PC-9 (cell line): Measurements from ENCODE around the gene TLCD3B. TPM values are rescaled to one million over a fixed set of nuclear protein-coding genes. Genes with fewer than 3 reads are reported as not detected.
A peak's percentile ranks its signal among the peaks of the same experiment; 100 is the strongest.

Experiments used
- BruUV-seq: library from RNA; stranded (reverse); fragments of 400-500 nt; replicated peaks from 2 replicates; lab custom pipeline; 2021; lab: Mats Ljungman, UMichigan
- CTCF ChIA-PET: fragments of 300-600 bp; sonication (Branson Sonifier 250); formaldehyde crosslinking; loops from one replicate; lab custom pipeline; 2022; ENCODE audit warnings: antibody characterized with exemption; lab: Charles Lee
- POLR2A ChIA-PET: fragments of 300-600 bp; sonication (Branson Sonifier 250); formaldehyde crosslinking; loops from one replicate; lab custom pipeline; 2022; ENCODE audit warnings: antibody characterized with exemption; ENCODE audit not compliant: unreplicated experiment; lab: Charles Lee
- DNase-seq, 2 experiments: peaks; one replicate each; pipeline versions ENCODE4 v3.0.0 to v3.0.0-alpha.2; 2015 to 2022; ENCODE audit warnings: mixed read lengths in 1 of 2
- H2AFZ ChIP-seq: fragments of 200-600 bp; sonication (generic); 2 replicates; pipeline ENCODE4 v1.8.1; 2017; ENCODE audit warnings: antibody characterized with exemption
- H3F3A ChIP-seq: fragments of 200-600 bp; sonication (generic); 2 replicates; pipeline ENCODE4 v1.8.1; 2017; ENCODE audit warnings: antibody characterized with exemption, mild to moderate bottlenecking, low read depth; ENCODE audit not compliant: insufficient read depth
- H3K27ac ChIP-seq: fragments of 200-600 bp; sonication (generic); 2 replicates; pipeline ENCODE4 v1.6.1; 2016; ENCODE audit warnings: mixed run types
- H3K27me3 ChIP-seq: fragments of 200-600 bp; sonication (generic); 2 replicates; pipeline ENCODE4 v1.6.1; 2016; ENCODE audit warnings: low read depth, mixed run types; ENCODE audit not compliant: insufficient read depth
- H3K36me3 ChIP-seq: fragments of 200-600 bp; sonication (generic); 2 replicates; pipeline ENCODE4 v1.6.1; 2016; ENCODE audit warnings: low read depth, mixed run types
- H3K4me1 ChIP-seq: fragments of 200-600 bp; sonication (generic); replicated peaks from 2 replicates; pipeline ENCODE4 v1.6.1; 2016; ENCODE audit warnings: mixed run types; ENCODE audit not compliant: insufficient read depth
- H3K4me2 ChIP-seq: fragments of 200-600 bp; sonication (generic); 2 replicates; pipeline ENCODE4 v1.6.1; 2017; ENCODE audit warnings: mixed run types
- H3K4me3 ChIP-seq: fragments of 200-600 bp; sonication (generic); 2 replicates; pipeline ENCODE4 v1.6.1; 2016; ENCODE audit warnings: mixed run types
- H3K79me2 ChIP-seq: fragments of 200-600 bp; sonication (generic); 2 replicates; pipeline ENCODE4 v1.6.1; 2017; ENCODE audit warnings: low read depth, mixed run types
- H3K9me2 ChIP-seq: fragments of 200-600 bp; sonication (generic); 2 replicates; pipeline ENCODE4 v1.8.1; 2017; ENCODE audit warnings: mild to moderate bottlenecking; ENCODE audit not compliant: insufficient read depth
- H3K9me3 ChIP-seq: fragments of 200-600 bp; sonication (generic); 2 replicates; pipeline ENCODE4 v1.8.1; 2016; ENCODE audit warnings: low read depth; ENCODE audit not compliant: insufficient read depth
- H4K20me1 ChIP-seq: fragments of 200-600 bp; sonication (generic); 2 replicates; pipeline ENCODE4 v1.8.1; 2017; ENCODE audit not compliant: insufficient read depth
- EZH2 ChIP-seq: fragments of 200-600 bp; sonication (generic); IDR thresholded peaks from 2 replicates; pipeline ENCODE4 v1.8.0; 2017; ENCODE audit warnings: antibody characterized with exemption, low read depth
- intact Hi-C: fragments of 100-400 bp; cut with micrococcal nuclease; formaldehyde crosslinking; loops from one replicate; pipeline ENCODE4 v1.10.0; 2022; ENCODE audit not compliant: unreplicated experiment
- total RNA-seq: library from RNA; stranded (reverse); gene quantifications from 2 replicates; pipeline ENCODE4 v1.2.3, GENCODE V29; 2021
- TF ChIP-seq, protein P1 (sequence below): fragments of 200-600 bp; sonication (generic); conservative IDR thresholded peaks from 2 replicates; pipeline ENCODE4 v1.6.1; 2017; ENCODE audit warnings: mixed run types, antibody characterized with exemption, mild to moderate bottlenecking, moderate library complexity

Gene TLCD3B
- total RNA-seq, 1 experiment from 2014 or later: 5.8 TPM

DNA sequence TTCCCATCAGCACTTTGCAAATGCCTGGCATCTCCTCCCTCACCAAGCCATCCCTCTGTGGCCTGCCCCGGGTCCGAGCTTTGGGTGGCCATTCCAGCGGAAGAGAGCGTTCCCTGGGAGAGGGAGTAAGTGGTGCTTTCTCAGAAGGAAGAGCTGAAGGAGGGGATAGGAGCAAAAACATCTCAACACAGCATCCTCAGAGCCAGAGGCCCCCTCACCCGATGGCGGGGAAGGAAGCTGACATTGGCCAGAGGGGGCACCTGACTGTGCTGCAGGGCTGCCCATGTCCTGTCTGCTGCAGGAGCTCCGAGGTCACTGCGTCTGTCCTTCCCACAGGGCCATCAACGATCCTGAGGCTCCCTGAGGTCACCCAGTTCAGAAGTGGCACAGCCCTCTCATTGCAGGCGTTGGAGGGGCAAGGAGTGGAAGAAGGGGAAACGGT lies 427 bp upstream of the TLCD3B start:
- no peak overlapping the region for H3K27ac ChIP-seq
- H3K4me1 ChIP-seq: no peaks in the 10 kb centered on the region
- H3K4me2 ChIP-seq: peak overlapping the region; percentile 60
- POLR2A ChIA-PET: no interaction called here
- H4K20me1 ChIP-seq: no peaks in the 10 kb centered on the region
- TF ChIP-seq EZH2: no peak
- TF ChIP-seq, protein P1, sequence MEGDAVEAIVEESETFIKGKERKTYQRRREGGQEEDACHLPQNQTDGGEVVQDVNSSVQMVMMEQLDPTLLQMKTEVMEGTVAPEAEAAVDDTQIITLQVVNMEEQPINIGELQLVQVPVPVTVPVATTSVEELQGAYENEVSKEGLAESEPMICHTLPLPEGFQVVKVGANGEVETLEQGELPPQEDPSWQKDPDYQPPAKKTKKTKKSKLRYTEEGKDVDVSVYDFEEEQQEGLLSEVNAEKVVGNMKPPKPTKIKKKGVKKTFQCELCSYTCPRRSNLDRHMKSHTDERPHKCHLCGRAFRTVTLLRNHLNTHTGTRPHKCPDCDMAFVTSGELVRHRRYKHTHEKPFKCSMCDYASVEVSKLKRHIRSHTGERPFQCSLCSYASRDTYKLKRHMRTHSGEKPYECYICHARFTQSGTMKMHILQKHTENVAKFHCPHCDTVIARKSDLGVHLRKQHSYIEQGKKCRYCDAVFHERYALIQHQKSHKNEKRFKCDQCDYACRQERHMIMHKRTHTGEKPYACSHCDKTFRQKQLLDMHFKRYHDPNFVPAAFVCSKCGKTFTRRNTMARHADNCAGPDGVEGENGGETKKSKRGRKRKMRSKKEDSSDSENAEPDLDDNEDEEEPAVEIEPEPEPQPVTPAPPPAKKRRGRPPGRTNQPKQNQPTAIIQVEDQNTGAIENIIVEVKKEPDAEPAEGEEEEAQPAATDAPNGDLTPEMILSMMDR: no peak
- no peak overlapping the region for H2AFZ ChIP-seq
- H3K79me2 ChIP-seq: no peaks in the 10 kb centered on the region
- no TSS peak for BruUV-seq
- CTCF ChIA-PET: interaction anchor here (1.1 to 1.5 kb wide), 5 partner anchors 8 to 212 kb away, joined by 3 to 10 read pairs (median 4); partner anchors contain the start of gene C16orf92
- H3K4me3 ChIP-seq: no peak overlapping the region
- no peaks in the 10 kb centered on the region for H3K9me2 ChIP-seq
- 0 out of 2 replicates have a peak, but pooled peaks cover 5% of the 10 kb centered on the region for H3F3A ChIP-seq
- intact Hi-C loops: no loop called here
- H3K36me3 ChIP-seq: no peaks in the 10 kb centered on the region
- peaks cover 49% of the 10 kb centered on the region for H3K27me3 ChIP-seq
- no peak for DNase-seq
- H3K9me3 ChIP-seq: no peaks in the 10 kb centered on the region

DNA sequence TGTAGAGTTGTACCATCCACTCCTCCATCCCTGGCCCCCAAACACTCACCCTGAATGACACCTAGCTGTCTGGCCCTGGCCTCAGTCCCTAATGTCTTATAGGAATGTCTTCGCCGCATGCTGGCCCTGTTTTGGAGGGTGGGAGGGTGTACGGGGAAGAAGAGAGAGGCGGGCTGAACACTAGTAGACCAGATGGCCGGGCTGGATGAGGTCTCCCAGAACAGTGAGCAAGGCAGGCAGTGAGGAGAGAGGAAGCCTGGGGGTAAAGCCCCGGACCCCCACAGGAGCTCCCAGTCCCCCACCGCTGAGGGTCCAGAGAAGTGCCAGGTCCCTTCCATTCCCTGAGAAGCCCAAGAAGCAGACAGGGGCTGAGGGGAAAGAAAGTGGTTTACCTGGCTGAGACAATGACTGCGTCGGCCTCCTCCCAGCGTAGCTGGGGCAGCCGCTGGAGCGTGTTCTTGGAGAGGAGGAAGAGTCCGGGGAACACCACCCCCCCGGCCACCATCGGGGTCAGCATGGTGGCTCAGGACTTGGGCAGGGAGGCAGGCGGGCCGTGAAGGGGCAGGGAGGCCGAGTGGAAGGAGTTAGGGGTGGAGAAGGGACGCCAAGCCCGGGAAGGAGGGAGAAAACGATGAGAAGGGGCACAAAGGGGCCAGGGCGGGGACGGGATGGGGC lies 923 bp downstream of the TLCD3B start:
- H3K4me1 ChIP-seq: no peaks in the 10 kb centered on the region
- H3K79me2 ChIP-seq: no peaks in the 10 kb centered on the region
- H3K36me3 ChIP-seq: no peaks in the 10 kb centered on the region
- H3F3A ChIP-seq: 0 out of 2 replicates have a peak, but pooled peaks cover 5% of the 10 kb centered on the region
- H3K4me3 ChIP-seq: no peak overlapping the region
- POLR2A ChIA-PET: no interaction called here
- no peaks in the 10 kb centered on the region for H3K9me2 ChIP-seq
- CTCF ChIA-PET: no interaction called here
- no peak overlapping the region for H3K4me2 ChIP-seq
- H3K9me3 ChIP-seq: no peaks in the 10 kb centered on the region
- no peak overlapping the region for H3K27ac ChIP-seq
- no peak for DNase-seq
- no TSS peak for BruUV-seq
- no peaks in the 10 kb centered on the region for H4K20me1 ChIP-seq
- H3K27me3 ChIP-seq: peaks cover 63% of the 10 kb centered on the region
- H2AFZ ChIP-seq: no peak overlapping the region
- intact Hi-C loops: no loop called here
- TF ChIP-seq, protein P1: no peak
- TF ChIP-seq EZH2: no peak

DNA sequence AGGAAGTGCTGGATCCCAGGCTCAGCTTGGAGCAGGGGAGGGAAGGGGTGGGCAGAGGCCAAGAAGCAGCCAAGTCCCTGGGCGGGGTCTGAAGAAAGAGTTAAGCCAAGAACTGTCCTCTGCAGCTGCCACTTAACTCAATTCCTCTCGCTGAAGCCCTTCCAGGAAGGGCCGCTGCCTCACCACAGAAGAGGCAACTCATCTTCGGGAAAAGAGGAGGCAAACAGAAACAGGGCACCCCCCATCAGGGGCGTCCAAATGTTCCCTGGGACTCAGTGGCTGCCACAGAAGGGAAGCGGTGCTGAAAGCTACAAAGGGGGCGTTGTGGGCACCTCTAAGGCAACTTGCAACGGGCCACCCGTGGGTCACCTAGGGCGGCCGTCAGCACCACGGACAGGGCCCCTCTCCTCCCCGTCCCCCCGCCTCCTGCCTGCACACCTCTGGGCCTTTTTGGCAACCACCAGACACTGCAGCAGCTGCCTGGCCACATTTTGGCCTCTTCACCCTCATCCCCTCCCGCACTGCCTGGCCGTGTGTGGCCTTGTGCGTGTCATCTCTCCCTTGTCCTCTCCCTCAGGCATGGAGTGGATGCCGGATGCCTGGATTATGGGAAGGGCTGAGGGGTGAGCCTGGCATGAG lies 2.5 kb downstream of the TLCD3B start:
- Histone ChIP-seq H4K20me1 (no peaks in the 10 kb centered on the region), H3K9me2 (no peaks in the 10 kb centered on the region), H3K27me3 (peaks cover 79% of the 10 kb centered on the region), H3K36me3 (no peaks in the 10 kb centered on the region), H2AFZ (no peak overlapping the region), H3K9me3 (no peaks in the 10 kb centered on the region), H3K27ac (no peak overlapping the region), H3K4me1 (no peaks in the 10 kb centered on the region), H3K4me3 (no peak overlapping the region), H3K4me2 (no peak overlapping the region), H3K79me2 (no peaks in the 10 kb centered on the region), H3F3A (0 out of 2 replicates have a peak, but pooled peaks cover 5% of the 10 kb centered on the region)
- no TSS peak for BruUV-seq
- intact Hi-C loops: no loop called here
- CTCF ChIA-PET: no interaction called here
- peak in 1 of 2 experiments; percentile 51 for DNase-seq
- TF ChIP-seq EZH2: no peak
- TF ChIP-seq, protein P1: no peak
- POLR2A ChIA-PET: no interaction called here
